Liver (tissue), 9 donors: ENCODE data around the gene SCRN3. TPM values are rescaled to one million over a fixed set of nuclear protein-coding genes. Genes with fewer than 3 reads are reported as not detected.

Experiments used
- DNase-seq: peaks from one replicate; pipeline ENCODE4 v3.0.0-alpha.2; 2017; ENCODE audit warnings: low spot score
- H3K27ac ChIP-seq, 2 donors: one replicate each; pipeline ENCODE4 v1.7.0; 2013; ENCODE audit warnings: inconsistent platforms in 2 of 2, low read length in 2 of 2, control low read depth in 1 of 2, low read depth in 1 of 2, mild to moderate bottlenecking in 1 of 2
- H3K27me3 ChIP-seq, 4 donors: one replicate each; pipeline versions ENCODE4 v1.6.1 to v1.7.0; 2013; ENCODE audit warnings: low read length in 3 of 4, inconsistent platforms in 1 of 4, mild to moderate bottlenecking in 1 of 4, moderate library complexity in 1 of 4; ENCODE audit not compliant: control insufficient read depth in 4 of 4, insufficient read depth in 4 of 4
- H3K36me3 ChIP-seq, 4 donors: one replicate each; pipeline versions ENCODE4 v1.6.1 to v1.7.0; 2013; ENCODE audit warnings: low read length in 3 of 4, mild to moderate bottlenecking in 3 of 4, low read depth in 1 of 4, moderate library complexity in 1 of 4; ENCODE audit not compliant: control insufficient read depth in 4 of 4, insufficient read depth in 3 of 4
- H3K4me1 ChIP-seq, 4 donors: one replicate each; pipeline versions ENCODE4 v1.6.1 to v1.7.0; 2013; ENCODE audit warnings: low read length in 3 of 4, mild to moderate bottlenecking in 3 of 4, moderate library complexity in 1 of 4; ENCODE audit not compliant: control insufficient read depth in 4 of 4, insufficient read depth in 4 of 4
- H3K4me3 ChIP-seq, 3 donors: one replicate each; pipeline versions ENCODE4 v1.6.1 to v1.7.0; 2013; ENCODE audit warnings: low read length in 3 of 3, control low read depth in 1 of 3, low read depth in 1 of 3, mild to moderate bottlenecking in 1 of 3
- H3K9ac ChIP-seq, 2 donors: one replicate each; pipeline ENCODE4 v1.7.0; 2013; ENCODE audit warnings: low read length in 2 of 2, mild to moderate bottlenecking in 2 of 2, moderate library complexity in 2 of 2, control low read depth in 1 of 2, low read depth in 1 of 2
- H3K9me3 ChIP-seq, 4 donors: one replicate each; pipeline versions ENCODE4 v1.6.1 to v1.7.0; 2013; ENCODE audit warnings: low read length in 3 of 4; ENCODE audit not compliant: control insufficient read depth in 4 of 4
- ATF3 ChIP-seq: IDR thresholded peaks from 2 replicates; pipeline ENCODE4 v1.6.1; 2016; ENCODE audit warnings: antibody characterized with exemption
- CTCF ChIP-seq: fragments of 150-350 bp; IDR thresholded peaks from 2 replicates; pipeline ENCODE4 v1.5.1; 2017; ENCODE audit warnings: improper control_type of control experiment, low read depth, low read length; ENCODE audit not compliant: missing input control
- EGR1 ChIP-seq, 2 donors: IDR thresholded peaks; 2 replicates each; pipeline ENCODE4 v1.6.1; 2016 to 2018; ENCODE audit warnings: antibody characterized with exemption in 2 of 2, low read depth in 2 of 2
- FOXA1 ChIP-seq: IDR thresholded peaks from 2 replicates; pipeline ENCODE4 v1.6.1; 2016; ENCODE audit warnings: antibody characterized with exemption
- FOXA2 ChIP-seq: IDR thresholded peaks from 2 replicates; pipeline ENCODE4 v1.6.1; 2016; ENCODE audit warnings: antibody characterized with exemption
- GABPA ChIP-seq, 2 donors: IDR thresholded peaks in 1 of 2; conservative IDR thresholded peaks in 1 of 2; 2 replicates each; pipeline ENCODE4 v1.6.1; 2016; ENCODE audit warnings: antibody characterized with exemption in 2 of 2, mild to moderate bottlenecking in 1 of 2, moderate library complexity in 1 of 2
- HNF4A ChIP-seq, 2 donors: conservative IDR thresholded peaks; 2 replicates each; pipeline ENCODE4 v1.6.1; 2016; ENCODE audit warnings: antibody characterized with exemption in 2 of 2, mild to moderate bottlenecking in 2 of 2
- HNF4G ChIP-seq: IDR thresholded peaks from 2 replicates; pipeline ENCODE4 v1.6.1; 2016; ENCODE audit warnings: antibody characterized with exemption
- JUND ChIP-seq, 2 donors: IDR thresholded peaks; 2 replicates each; pipeline ENCODE4 v1.6.1; 2016; ENCODE audit warnings: antibody characterized with exemption in 2 of 2
- MAX ChIP-seq: IDR thresholded peaks from 2 replicates; pipeline ENCODE4 v1.6.1; 2016; ENCODE audit warnings: antibody characterized with exemption
- NR2F2 ChIP-seq: IDR thresholded peaks from 2 replicates; pipeline ENCODE4 v1.6.1; 2016; ENCODE audit warnings: antibody characterized with exemption
- RAD21 ChIP-seq, 2 donors: IDR thresholded peaks; 2 replicates each; pipeline ENCODE4 v1.6.1; 2016; ENCODE audit warnings: antibody characterized with exemption in 2 of 2, mild to moderate bottlenecking in 2 of 2
- REST ChIP-seq: IDR thresholded peaks from 2 replicates; pipeline ENCODE4 v1.6.1; 2016; ENCODE audit warnings: antibody characterized with exemption, mild to moderate bottlenecking
- RXRA ChIP-seq, 2 donors: IDR thresholded peaks; 2 replicates each; pipeline ENCODE4 v1.6.1; 2017 to 2018; ENCODE audit warnings: antibody characterized with exemption in 2 of 2, mild to moderate bottlenecking in 1 of 2
- SP1 ChIP-seq: IDR thresholded peaks from 2 replicates; pipeline ENCODE4 v1.6.1; 2018; ENCODE audit warnings: antibody characterized with exemption, mild to moderate bottlenecking
- TAF1 ChIP-seq: conservative IDR thresholded peaks from 2 replicates; pipeline ENCODE4 v1.6.1; 2016; ENCODE audit warnings: antibody characterized with exemption, mild to moderate bottlenecking
- YY1 ChIP-seq: IDR thresholded peaks from 2 replicates; pipeline ENCODE4 v1.6.1; 2016; ENCODE audit warnings: antibody characterized with exemption, mild to moderate bottlenecking
- ZBTB33 ChIP-seq: IDR thresholded peaks from 2 replicates; pipeline ENCODE4 v1.6.1; 2016; ENCODE audit warnings: antibody characterized with exemption
- WGBS: extraction: QIAGEN DNeasy Blood & Tissue Kit; methylation state at CpG from one replicate; pipeline ENCODE4 v1.1.7; 2013; 5-methylcytosine and 5-hydroxymethylcytosine counted together
- polyA plus RNA-seq, 2 donors: library from polyadenylated mRNA; stranded (reverse) in 1 of 2; unstranded in 1 of 2; fragments of 200-250 nt in 1 of 2; fragments of >200 nt in 1 of 2; fragmentation: Nextera tagmentation in 1 of 2; extraction: Ambion mirVana in 1 of 2; gene quantifications; one replicate each; pipeline versions ENCODE4 v1.2.1 to v1.2.3, GENCODE V29; 2013 to 2015
- total RNA-seq, 2 donors: library from RNA; depleted of rRNA; stranded (reverse); fragments of >200 nt; gene quantifications; one replicate each; pipeline ENCODE4 v1.2.3, GENCODE V29; 2014
- donor health status: healthy.
- donor health status: healthy.
- donor health status: healthy.
- donor health status: healthy.
- donor health status: healthy.

Gene SCRN3
- total and polyA plus RNA-seq, 4 donors = 10.0 to 23.1 (median 13.2) TPM

- H3K27ac ChIP-seq = no peak overlapping the region
- TF ChIP-seq HNF4A (conservative IDR thresholded peaks at IDR 0.05) = no peak
- no peak for TF ChIP-seq JUND (IDR thresholded peaks at IDR 0.05)
- TF ChIP-seq YY1 = no peak
- no peak for TF ChIP-seq GABPA (IDR thresholded peaks at IDR 0.05 in 1 of 2, conservative IDR thresholded peaks at IDR 0.05 in 1 of 2)
- peak in 1 of 2 donors; percentile 16 for TF ChIP-seq RAD21 (IDR thresholded peaks at IDR 0.05)
- TF ChIP-seq SP1 = no peak
- peaks cover 0 to 2% (median 0%) of the 10 kb centered on the region in 4 donors for H3K27me3 ChIP-seq
- no peaks in the 10 kb centered on the region for H3K4me1 ChIP-seq
- H3K36me3 ChIP-seq = peaks cover 2 to 14% (median 8%) of the 10 kb centered on the region in 4 donors
- no peak overlapping the region for H3K9ac ChIP-seq
- H3K4me3 ChIP-seq = no peak overlapping the region
- H3K9me3 ChIP-seq = no peaks in the 10 kb centered on the region
- no peak for DNase-seq
- 89% methylated on average over 2 of the region's 2 CpGs for WGBS
These were observed 45.5 kb upstream of the SCRN3 start for GRCh38 chr2:174350018-174350417.

GRCh38 chr2:174350593-174351181, 44.8 kb upstream of the SCRN3 start:
- 68% methylated on average over 2 of the region's 2 CpGs for WGBS
- peaks cover 2 to 14% (median 8%) of the 10 kb centered on the region in 4 donors for H3K36me3 ChIP-seq
- no peaks in the 10 kb centered on the region for H3K4me1 ChIP-seq
- no peak for DNase-seq
- no peak overlapping the region for H3K4me3 ChIP-seq
- H3K9me3 ChIP-seq = no peaks in the 10 kb centered on the region
- TF ChIP-seq FOXA2 (peak; percentile 50), RXRA (IDR thresholded peaks at IDR 0.05) (no peak)
- H3K9ac ChIP-seq = no peak overlapping the region
- H3K27me3 ChIP-seq = peaks cover 0 to 2% (median 0%) of the 10 kb centered on the region in 4 donors
- H3K27ac ChIP-seq = no peak overlapping the region

- H3K36me3 ChIP-seq = peaks cover 2 to 17% (median 9%) of the 10 kb centered on the region in 4 donors
- no peaks in the 10 kb centered on the region for H3K9me3 ChIP-seq
- 97% methylated on average over 1 of the region's 1 CpG for WGBS
- TF ChIP-seq RAD21 (IDR thresholded peaks at IDR 0.05) (no peak), RXRA (IDR thresholded peaks at IDR 0.05) (no peak), ZBTB33 (no peak), NR2F2 (no peak), ATF3 (no peak), FOXA2 (no peak), CTCF (no peak), TAF1 (no peak), FOXA1 (no peak), EGR1 (IDR thresholded peaks at IDR 0.05; ENCODE audit: low read depth in 2 of 2) (no peak), HNF4G (no peak), SP1 (no peak), GABPA (IDR thresholded peaks at IDR 0.05 in 1 of 2, conservative IDR thresholded peaks at IDR 0.05 in 1 of 2) (no peak), MAX (no peak), REST (no peak), YY1 (no peak), JUND (IDR thresholded peaks at IDR 0.05) (no peak), HNF4A (conservative IDR thresholded peaks at IDR 0.05) (no peak)
- H3K9ac ChIP-seq = no peak overlapping the region
- H3K27ac ChIP-seq = no peak overlapping the region
- no peaks in the 10 kb centered on the region for H3K4me1 ChIP-seq
- no peak overlapping the region for H3K4me3 ChIP-seq
- DNase-seq = no peak
- no peaks in the 10 kb centered on the region for H3K27me3 ChIP-seq
These were observed 42.5 kb upstream of the SCRN3 start for GRCh38 chr2:174353004-174353403.
